Activated CD4-positive, alpha-beta T cell treated with anti-CD3 and anti-CD28 coated beads, Interleukin-2, amount 50 U/mL, for 1 hour (primary cell): ENCODE data around the gene PLCB4.

Experiments
- DNase-seq: peaks from one replicate; pipeline ENCODE4 v3.0.0-alpha.2; 2020

Gene PLCB4

GRCh38 chr20:9334866-9335265 is 266.0 kb downstream of the PLCB4 start:
- no peak for DNase-seq

GRCh38 chr20:9338101-9338500 is 269.2 kb downstream of the PLCB4 start:
- DNase-seq, result no peak

- no peak for DNase-seq
These were observed 270.8 kb downstream of the PLCB4 start for GRCh38 chr20:9339708-9340107.

GRCh38 chr20:9342651-9343050 is 273.8 kb downstream of the PLCB4 start:
- DNase-seq, result no peak

GRCh38 chr20:9344083-9344920 is 275.4 kb downstream of the PLCB4 start:
- no peak for DNase-seq

GRCh38 chr20:9348316-9348715 is 279.4 kb downstream of the PLCB4 start:
- DNase-seq, result no peak

- no peak for DNase-seq
These were observed 279.9 kb downstream of the PLCB4 start for GRCh38 chr20:9348747-9349146.

- DNase-seq, result no peak
These were observed 280.4 kb downstream of the PLCB4 start for GRCh38 chr20:9349249-9349648.

- DNase-seq, result no peak
These were observed 283.9 kb downstream of the PLCB4 start for GRCh38 chr20:9352739-9353138.

GRCh38 chr20:9353180-9353915 is 284.5 kb downstream of the PLCB4 start:
- no peak for DNase-seq

GRCh38 chr20:9353916-9354276 is 285.0 kb downstream of the PLCB4 start:
- DNase-seq, result no peak

- DNase-seq, result no peak
These were observed 285.7 kb downstream of the PLCB4 start for GRCh38 chr20:9354579-9354978.

- DNase-seq, result no peak
These were observed 289.1 kb downstream of the PLCB4 start for GRCh38 chr20:9358001-9358400.

- DNase-seq, result no peak
These were observed 290.8 kb downstream of the PLCB4 start for GRCh38 chr20:9359561-9360308.

- no peak for DNase-seq
These were observed 291.5 kb downstream of the PLCB4 start for GRCh38 chr20:9360431-9360830.

- no peak for DNase-seq
These were observed 294.8 kb downstream of the PLCB4 start for GRCh38 chr20:9363673-9364072.

- no peak for DNase-seq
These were observed 298.4 kb downstream of the PLCB4 start for GRCh38 chr20:9367328-9367727.

GRCh38 chr20:9367746-9368145 is 298.9 kb downstream of the PLCB4 start:
- DNase-seq, result no peak

GRCh38 chr20:9368893-9369292 is 300.0 kb downstream of the PLCB4 start:
- no peak for DNase-seq

GRCh38 chr20:9369557-9369956 is 300.7 kb downstream of the PLCB4 start:
- DNase-seq, result no peak

GRCh38 chr20:9374072-9374471 is 305.2 kb downstream of the PLCB4 start:
- no peak for DNase-seq

- no peak for DNase-seq
These were observed 305.6 kb downstream of the PLCB4 start for GRCh38 chr20:9374480-9374879.

GRCh38 chr20:9375221-9375681 is 306.4 kb downstream of the PLCB4 start:
- DNase-seq, result no peak

- no peak for DNase-seq
These were observed 308.1 kb downstream of the PLCB4 start for GRCh38 chr20:9377007-9377406.
